PC-3 (cell line): ENCODE data around the gene FBXO2. TPM values are rescaled to one million over a fixed set of nuclear protein-coding genes. Genes with fewer than 3 reads are reported as not detected.

Experiments
- ATAC-seq: fragments of 200-7000 bp; cut with Tn5 transposase; 2 replicates; pipeline ENCODE4 v1.9.1; 2020; ENCODE audit warnings: mild to moderate bottlenecking, moderate library complexity
- BruUV-seq: library from RNA; stranded (reverse); fragments of 400-500 nt; replicated peaks from 2 replicates; lab custom pipeline; 2021; lab: Mats Ljungman, UMichigan
- CTCF ChIA-PET: fragments of 300-600 bp; sonication (Branson Sonifier 250); formaldehyde crosslinking; loops from one replicate; lab custom pipeline; 2022; ENCODE audit warnings: antibody characterized with exemption; lab: Charles Lee
- POLR2A ChIA-PET: fragments of 300-600 bp; sonication (Branson Sonifier 250); formaldehyde crosslinking; loops from one replicate; lab custom pipeline; 2022; ENCODE audit warnings: antibody characterized with exemption; ENCODE audit not compliant: unreplicated experiment; lab: Charles Lee
- DNase-seq: peaks from one replicate; pipeline ENCODE4 v3.0.0-alpha.2; 2015
- H2AFZ ChIP-seq: fragments of 300-600 bp; sonication (generic); 2 replicates; pipeline ENCODE4 v1.6.0; 2016; ENCODE audit warnings: antibody characterized with exemption, low read length
- H3F3A ChIP-seq: fragments of 300-600 bp; sonication (generic); one replicate; pipeline ENCODE4 v1.6.0; 2017; ENCODE audit warnings: antibody characterized with exemption, low read length, control low read depth, mild to moderate bottlenecking; ENCODE audit not compliant: unreplicated experiment
- H3K27ac ChIP-seq: fragments of 300-600 bp; sonication (generic); 2 replicates; pipeline ENCODE4 v1.5.1; 2016; ENCODE audit warnings: mild to moderate bottlenecking, low read length
- H3K27me3 ChIP-seq: fragments of 300-600 bp; sonication (generic); 2 replicates; pipeline ENCODE4 v1.6.1; 2016; ENCODE audit warnings: low read length, mixed read lengths
- H3K36me3 ChIP-seq: fragments of 300-600 bp; sonication (generic); 2 replicates; pipeline ENCODE4 v1.6.1; 2016; ENCODE audit warnings: low read depth, mixed run types, low read length, mixed read lengths
- H3K4me1 ChIP-seq: fragments of 300-600 bp; sonication (generic); 2 replicates; pipeline ENCODE4 v1.5.1; 2016; ENCODE audit warnings: low read length; ENCODE audit not compliant: insufficient read depth
- H3K4me2 ChIP-seq: fragments of 300-600 bp; sonication (generic); 2 replicates; pipeline ENCODE4 v1.6.0; 2016; ENCODE audit warnings: low read length
- H3K4me3 ChIP-seq: fragments of 300-600 bp; sonication (generic); 2 replicates; pipeline ENCODE4 v1.5.1; 2016; ENCODE audit warnings: mild to moderate bottlenecking, low read length, mixed read lengths
- H3K79me2 ChIP-seq: fragments of 300-600 bp; sonication (generic); 2 replicates; pipeline ENCODE4 v1.6.1; 2017; ENCODE audit warnings: low read length, mixed read lengths
- H3K9ac ChIP-seq: fragments of 300-600 bp; sonication (generic); 2 replicates; pipeline ENCODE4 v1.6.0; 2016; ENCODE audit warnings: mild to moderate bottlenecking, low read length
- H3K9me2 ChIP-seq: fragments of 300-600 bp; sonication (generic); replicated peaks from 2 replicates; pipeline ENCODE4 v1.6.1; 2016; ENCODE audit warnings: mixed run types, low read length, mixed read lengths
- H3K9me3 ChIP-seq: fragments of 300-600 bp; sonication (generic); 2 replicates; pipeline ENCODE4 v1.6.1; 2016; ENCODE audit warnings: low read length, mixed read lengths
- H4K20me1 ChIP-seq: fragments of 300-600 bp; sonication (generic); 2 replicates; pipeline ENCODE4 v1.6.1; 2016; ENCODE audit warnings: low read length, mixed read lengths
- CTCF ChIP-seq: fragments of 300-600 bp; sonication (generic); conservative IDR thresholded peaks from 2 replicates; pipeline ENCODE4 v1.5.1; 2017; ENCODE audit warnings: antibody characterized with exemption, low read depth, mild to moderate bottlenecking, low read length
- EZH2 ChIP-seq: fragments of 300-600 bp; sonication (generic); IDR thresholded peaks from one replicate; pipeline ENCODE4 v1.6.1; 2017; ENCODE audit warnings: antibody characterized with exemption, mild to moderate bottlenecking, low read length; ENCODE audit not compliant: unreplicated experiment
- EZH2phosphoT487 ChIP-seq: fragments of 300-600 bp; sonication (generic); IDR thresholded peaks from 2 replicates; pipeline ENCODE4 v1.6.1; 2018; ENCODE audit warnings: mild to moderate bottlenecking, antibody characterized with exemption, low read length, borderline replicate concordance
- intact Hi-C: fragments of 100-400 bp; cut with micrococcal nuclease; formaldehyde crosslinking; loops from 2 replicates; pipeline ENCODE4 v1.9.0; 2023
- total RNA-seq: library from RNA; depleted of rRNA; stranded (reverse); fragments of >200 nt; gene quantifications from 2 replicates; pipeline ENCODE4 v1.2.3, GENCODE V29; 2014

FBXO2 gene
- total RNA-seq, 1 experiment from 2014 or later, result 15.3 TPM

GRCh38 chr1:11701981-11702803 lies 48.0 kb upstream of the FBXO2 start:
- Histone ChIP-seq H3K9me3 (no peaks in the 10 kb centered on the region), H3K4me3 (no peak overlapping the region), H3F3A (no peaks in the 10 kb centered on the region), H3K9me2 (no peaks in the 10 kb centered on the region), H4K20me1 (no peaks in the 10 kb centered on the region), H3K9ac (no peak overlapping the region), H3K36me3 (no peaks in the 10 kb centered on the region), H3K4me1 (no peaks in the 10 kb centered on the region), H2AFZ (no peak overlapping the region), H3K4me2 (no peak overlapping the region), H3K27me3 (peaks cover 7% of the 10 kb centered on the region; the same call in 1 of the 2 replicates), H3K27ac (no peak overlapping the region), H3K79me2 (no peaks in the 10 kb centered on the region)
- no peak for ATAC-seq
- no peak for DNase-seq
- BruUV-seq, result no TSS peak
- intact Hi-C loops, result no loop called here
- ChIA-PET POLR2A (no interaction called here), CTCF (no interaction called here)
- TF ChIP-seq EZH2 (no peak), EZH2phosphoT487 (no peak), CTCF (no peak)

GRCh38 chr1:11701551-11701961 lies 47.3 kb upstream of the FBXO2 start:
- CTCF ChIA-PET, result no interaction called here
- Histone ChIP-seq H3K9me2 (no peaks in the 10 kb centered on the region), H3K4me1 (no peaks in the 10 kb centered on the region), H4K20me1 (no peaks in the 10 kb centered on the region), H3K27me3 (peaks cover 7% of the 10 kb centered on the region; the same call in 1 of the 2 replicates), H3K27ac (no peak overlapping the region), H3K4me3 (no peak overlapping the region), H3K4me2 (no peak overlapping the region), H3K36me3 (no peaks in the 10 kb centered on the region), H3K79me2 (no peaks in the 10 kb centered on the region), H3K9me3 (no peaks in the 10 kb centered on the region), H3K9ac (no peak overlapping the region), H2AFZ (no peak overlapping the region), H3F3A (no peaks in the 10 kb centered on the region)
- POLR2A ChIA-PET, result no interaction called here
- TF ChIP-seq CTCF (no peak), EZH2 (no peak), EZH2phosphoT487 (no peak)
- BruUV-seq, result no TSS peak
- DNase-seq (no peak), ATAC-seq (no peak)
- intact Hi-C loops, result no loop called here
